ENCODE measurements around the gene RAPGEF3.

DNA sequence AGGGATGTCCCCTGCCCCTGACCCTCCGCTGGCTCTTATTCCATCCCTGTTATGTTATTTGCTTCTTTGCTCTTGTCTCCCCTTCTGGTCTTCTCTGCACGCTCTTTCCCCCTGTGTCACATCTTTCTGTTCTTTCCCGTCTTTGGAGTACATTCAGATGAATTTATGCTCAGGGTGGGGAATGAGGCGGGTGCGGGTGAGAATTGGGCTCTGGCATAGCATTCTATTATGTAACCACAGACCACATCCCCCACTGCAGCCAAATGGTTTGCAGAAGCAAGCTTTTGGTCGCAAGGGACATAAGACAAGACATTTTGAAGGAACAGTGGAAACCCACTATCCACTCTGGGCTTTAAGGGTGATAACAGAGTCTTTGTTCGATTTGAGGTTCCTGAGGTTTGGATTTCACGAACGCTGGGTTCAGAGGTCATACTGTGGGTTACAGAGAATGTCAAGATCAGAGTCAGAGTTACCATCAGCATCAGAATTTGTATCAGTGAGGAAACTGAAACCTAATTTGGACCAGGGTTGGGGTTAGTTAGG, 37.2 kb downstream of the RAPGEF3 start:
- TF ChIP-seq ATF7-NPFF (CRISPR knock-in tag; IDR thresholded peaks at IDR 0.05; ENCODE audit: low read depth): no peak
- TF ChIP-seq, protein P1, sequence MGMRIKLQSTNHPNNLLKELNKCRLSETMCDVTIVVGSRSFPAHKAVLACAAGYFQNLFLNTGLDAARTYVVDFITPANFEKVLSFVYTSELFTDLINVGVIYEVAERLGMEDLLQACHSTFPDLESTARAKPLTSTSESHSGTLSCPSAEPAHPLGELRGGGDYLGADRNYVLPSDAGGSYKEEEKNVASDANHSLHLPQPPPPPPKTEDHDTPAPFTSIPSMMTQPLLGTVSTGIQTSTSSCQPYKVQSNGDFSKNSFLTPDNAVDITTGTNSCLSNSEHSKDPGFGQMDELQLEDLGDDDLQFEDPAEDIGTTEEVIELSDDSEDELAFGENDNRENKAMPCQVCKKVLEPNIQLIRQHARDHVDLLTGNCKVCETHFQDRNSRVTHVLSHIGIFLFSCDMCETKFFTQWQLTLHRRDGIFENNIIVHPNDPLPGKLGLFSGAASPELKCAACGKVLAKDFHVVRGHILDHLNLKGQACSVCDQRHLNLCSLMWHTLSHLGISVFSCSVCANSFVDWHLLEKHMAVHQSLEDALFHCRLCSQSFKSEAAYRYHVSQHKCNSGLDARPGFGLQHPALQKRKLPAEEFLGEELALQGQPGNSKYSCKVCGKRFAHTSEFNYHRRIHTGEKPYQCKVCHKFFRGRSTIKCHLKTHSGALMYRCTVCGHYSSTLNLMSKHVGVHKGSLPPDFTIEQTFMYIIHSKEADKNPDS (CRISPR knock-in tag; IDR thresholded peaks at IDR 0.05): no peak
- no peak for TF ChIP-seq POLR2A (IDR thresholded peaks at IDR 0.05; ENCODE audit: insufficient read depth in 1 of 2, low read depth in 2 of 2, low read length in 2 of 2)
